Smooth muscle cell (in vitro differentiated cells): Measurements from ENCODE around the gene SLC4A8. TPM values are rescaled to one million over a fixed set of nuclear protein-coding genes. Genes with fewer than 3 reads are reported as not detected.

Source experiments
- DNase-seq: peaks from one replicate; lab custom pipeline; 2025; ENCODE audit not compliant: unreplicated experiment; lab: John Stamatoyannopoulos, UW
- H2AFZ ChIP-seq: fragments of 200-600 bp; sonication (generic); 2 replicates; pipeline ENCODE4 v1.6.0; 2016; ENCODE audit warnings: antibody characterized with exemption, low read depth, mild to moderate bottlenecking
- H3F3A ChIP-seq: fragments of 200-600 bp; sonication (generic); 2 replicates; pipeline ENCODE4 v1.6.0; 2017; ENCODE audit warnings: antibody characterized with exemption, low read depth
- H3K27ac ChIP-seq: fragments of 200-600 bp; sonication (generic); 2 replicates; pipeline ENCODE4 v1.5.1; 2016; ENCODE audit warnings: low read depth, mild to moderate bottlenecking
- H3K27me3 ChIP-seq: fragments of 200-600 bp; sonication (generic); 2 replicates; pipeline ENCODE4 v1.6.1; 2016; ENCODE audit warnings: low read depth, mild to moderate bottlenecking
- H3K36me3 ChIP-seq: fragments of 200-600 bp; sonication (generic); 2 replicates; pipeline ENCODE4 v1.5.1; 2016; ENCODE audit warnings: low read depth
- H3K4me1 ChIP-seq: fragments of 200-600 bp; sonication (generic); 2 replicates; pipeline ENCODE4 v1.5.1; 2016; ENCODE audit warnings: low read depth
- H3K4me2 ChIP-seq: fragments of 200-600 bp; sonication (generic); 2 replicates; pipeline ENCODE4 v1.6.0; 2016; ENCODE audit warnings: mild to moderate bottlenecking
- H3K4me3 ChIP-seq: fragments of 200-600 bp; sonication (generic); 2 replicates; pipeline ENCODE4 v1.5.1; 2016; ENCODE audit warnings: mild to moderate bottlenecking
- H3K79me2 ChIP-seq: fragments of 200-600 bp; sonication (generic); 2 replicates; pipeline ENCODE4 v1.6.0; 2016; ENCODE audit warnings: low read depth, mild to moderate bottlenecking
- H3K9ac ChIP-seq: fragments of 200-600 bp; sonication (generic); 2 replicates; pipeline ENCODE4 v1.6.0; 2016; ENCODE audit warnings: low read depth
- H3K9me3 ChIP-seq: fragments of 200-600 bp; sonication (generic); replicated peaks from 2 replicates; pipeline ENCODE4 v1.5.1; 2016; ENCODE audit warnings: low read depth
- H4K20me1 ChIP-seq: fragments of 200-600 bp; sonication (generic); 2 replicates; pipeline ENCODE4 v1.6.0; 2016; ENCODE audit warnings: low read depth
- CTCF ChIP-seq: fragments of 200-600 bp; sonication (generic); IDR thresholded peaks from 2 replicates; pipeline ENCODE4 v1.5.1; 2017; ENCODE audit warnings: borderline replicate concordance, mild to moderate bottlenecking, antibody characterized with exemption; ENCODE audit not compliant: insufficient read depth, poor library complexity, severe bottlenecking
- WGBS: methylation state at CpG from one replicate; pipeline ENCODE4 v1.1.7; 2016; ENCODE audit warnings: low lambda C conversion rate; 5-methylcytosine and 5-hydroxymethylcytosine counted together
- polyA plus RNA-seq: library from polyadenylated mRNA; unstranded; fragments of >200 nt; fragmentation: Nextera tagmentation; extraction: Ambion mirVana; gene quantifications from 2 replicates; pipeline ENCODE4 v1.2.1, GENCODE V29; 2016
- total RNA-seq: library from RNA; depleted of rRNA; stranded (reverse); fragments of >200 nt; gene quantifications from 2 replicates; pipeline ENCODE4 v1.2.3, GENCODE V29; 2014

SLC4A8 gene
- total and polyA plus RNA-seq, 2 experiments from 2014 or later = 1.00 to 5.2 TPM

- no peaks in the 10 kb centered on the region for H3K4me1 ChIP-seq
- H3K36me3 ChIP-seq = no peaks in the 10 kb centered on the region
- H3K9me3 ChIP-seq = no peaks in the 10 kb centered on the region
- H3K27ac ChIP-seq = no peak overlapping the region
- no peak for DNase-seq
- H2AFZ ChIP-seq = no peak overlapping the region
- H3K79me2 ChIP-seq = no peaks in the 10 kb centered on the region
- H3K4me3 ChIP-seq = no peak overlapping the region
- no peak overlapping the region for H3K4me2 ChIP-seq
- H3F3A ChIP-seq = no peaks in the 10 kb centered on the region
- 73% methylated on average over 4 of the region's 4 CpGs for WGBS
- H3K9ac ChIP-seq = no peak overlapping the region
- no peaks in the 10 kb centered on the region for H4K20me1 ChIP-seq
- H3K27me3 ChIP-seq = no peaks in the 10 kb centered on the region
- no peak for TF ChIP-seq CTCF
Measured at GRCh38 chr12:51430196-51430895, 5.7 kb downstream of the SLC4A8 start.

- Histone ChIP-seq H3K36me3 (no peaks in the 10 kb centered on the region), H3K9ac (no peak overlapping the region), H3K27me3 (no peaks in the 10 kb centered on the region), H3F3A (no peaks in the 10 kb centered on the region), H3K4me3 (no peak overlapping the region), H3K4me2 (no peak overlapping the region), H3K4me1 (no peaks in the 10 kb centered on the region), H4K20me1 (no peaks in the 10 kb centered on the region), H3K27ac (no peak overlapping the region), H3K79me2 (no peaks in the 10 kb centered on the region), H3K9me3 (no peaks in the 10 kb centered on the region), H2AFZ (no peak overlapping the region)
- DNase-seq = no peak
- no peak for TF ChIP-seq CTCF
- 85% methylated on average over 2 of the region's 2 CpGs for WGBS
Measured at GRCh38 chr12:51432921-51433320, 8.3 kb downstream of the SLC4A8 start.

- DNase-seq = no peak
- H3F3A ChIP-seq = no peaks in the 10 kb centered on the region
- no peak for TF ChIP-seq CTCF
- H3K4me1 ChIP-seq = no peaks in the 10 kb centered on the region
- no peak overlapping the region for H3K27ac ChIP-seq
- H3K9ac ChIP-seq = no peak overlapping the region
- H2AFZ ChIP-seq = no peak overlapping the region
- no peaks in the 10 kb centered on the region for H3K27me3 ChIP-seq
- no peak overlapping the region for H3K4me3 ChIP-seq
- no peaks in the 10 kb centered on the region for H3K79me2 ChIP-seq
- H3K36me3 ChIP-seq = no peaks in the 10 kb centered on the region
- H4K20me1 ChIP-seq = no peaks in the 10 kb centered on the region
- H3K4me2 ChIP-seq = no peak overlapping the region
- WGBS = 98% methylated on average over 1 of the region's 1 CpG
- H3K9me3 ChIP-seq = no peaks in the 10 kb centered on the region
Measured at GRCh38 chr12:51434305-51434704, 9.7 kb downstream of the SLC4A8 start.

GRCh38 chr12:51437431-51437830, 12.8 kb downstream of the SLC4A8 start:
- H3K4me1 ChIP-seq = no peaks in the 10 kb centered on the region
- no peaks in the 10 kb centered on the region for H4K20me1 ChIP-seq
- H3K27ac ChIP-seq = no peak overlapping the region
- TF ChIP-seq CTCF = no peak
- no peak overlapping the region for H3K4me2 ChIP-seq
- H3K9ac ChIP-seq = no peak overlapping the region
- H3K36me3 ChIP-seq = no peaks in the 10 kb centered on the region
- no peak overlapping the region for H2AFZ ChIP-seq
- no peaks in the 10 kb centered on the region for H3K27me3 ChIP-seq
- no peak overlapping the region for H3K4me3 ChIP-seq
- no peaks in the 10 kb centered on the region for H3F3A ChIP-seq
- H3K9me3 ChIP-seq = no peaks in the 10 kb centered on the region
- DNase-seq = no peak
- WGBS = 76% methylated on average over 1 of the region's 1 CpG
- no peaks in the 10 kb centered on the region for H3K79me2 ChIP-seq
